Left ventricle myocardium superior (tissue), 1 donor: ENCODE measurements around the gene KLHL22. TPM values are rescaled to one million over a fixed set of nuclear protein-coding genes. Genes with fewer than 3 reads are reported as not detected.
"Not testable (repeated sequence)": the region's sequence is repeated elsewhere in the genome, so short reads cannot be mapped to it uniquely, and the experiment has no call there.

Source experiments
- ATAC-seq: fragments of 200-7000 bp; cut with Tn5 transposase; one replicate; pipeline ENCODE4 v1.9.1; 2020; ENCODE audit warnings: mild to moderate bottlenecking, moderate library complexity
- DNase-seq: peaks from one replicate; pipeline ENCODE4 v3.0.0-alpha.2; 2020
- intact Hi-C: fragments of 100-400 bp; cut with micrococcal nuclease; formaldehyde crosslinking; loops from one replicate; pipeline ENCODE4 v1.11.0; 2022
- total RNA-seq: library from RNA; stranded (reverse); fragmentation: NEBNext Ultra II Directional; extraction: Animal tissue kit (Norgen Biotek cat#: 25700); gene quantifications from one replicate; pipeline ENCODE4 v1.2.1, GENCODE V29; 2021
- donor health status: DM: no; HTN: yes; CAD: no; lungs with severe emphysema.

KLHL22 gene
- total RNA-seq, 1 donor from 2014 or later, result 14.2 TPM

- intact Hi-C loops, result no loop called here
- no peak for ATAC-seq
Observed at GRCh38 chr22:20414450-20414849, 81.1 kb downstream of the KLHL22 start.

DNA sequence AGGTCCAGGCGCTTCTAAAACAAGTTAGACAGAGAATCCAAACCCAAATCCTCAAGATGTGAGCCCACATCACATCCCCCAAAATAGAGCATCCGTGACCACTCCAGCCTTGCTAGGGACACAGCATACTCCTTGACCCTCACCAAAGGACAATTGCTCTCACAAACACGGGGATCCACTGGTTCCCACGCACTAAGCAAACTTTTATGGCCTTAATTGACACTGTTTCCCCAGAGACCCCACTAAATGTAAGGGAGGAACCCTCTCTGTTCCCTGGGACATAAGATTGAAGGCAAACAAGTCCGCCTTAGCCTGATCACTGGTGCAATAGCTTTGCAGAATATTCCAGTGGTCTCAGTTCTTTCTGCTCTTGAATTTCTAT, 81.5 kb downstream of the KLHL22 start:
- no peak for ATAC-seq
- intact Hi-C loops, result no loop called here
- DNase-seq, result no peak

More at GRCh38 chr22:20414450-20414849, 81.1 kb downstream of the KLHL22 start:
- no peak for DNase-seq

- intact Hi-C loops, result no loop called here
- ATAC-seq (no peak), DNase-seq (no peak)
Observed at GRCh38 chr22:20413217-20414058, 82.2 kb downstream of the KLHL22 start.

DNA sequence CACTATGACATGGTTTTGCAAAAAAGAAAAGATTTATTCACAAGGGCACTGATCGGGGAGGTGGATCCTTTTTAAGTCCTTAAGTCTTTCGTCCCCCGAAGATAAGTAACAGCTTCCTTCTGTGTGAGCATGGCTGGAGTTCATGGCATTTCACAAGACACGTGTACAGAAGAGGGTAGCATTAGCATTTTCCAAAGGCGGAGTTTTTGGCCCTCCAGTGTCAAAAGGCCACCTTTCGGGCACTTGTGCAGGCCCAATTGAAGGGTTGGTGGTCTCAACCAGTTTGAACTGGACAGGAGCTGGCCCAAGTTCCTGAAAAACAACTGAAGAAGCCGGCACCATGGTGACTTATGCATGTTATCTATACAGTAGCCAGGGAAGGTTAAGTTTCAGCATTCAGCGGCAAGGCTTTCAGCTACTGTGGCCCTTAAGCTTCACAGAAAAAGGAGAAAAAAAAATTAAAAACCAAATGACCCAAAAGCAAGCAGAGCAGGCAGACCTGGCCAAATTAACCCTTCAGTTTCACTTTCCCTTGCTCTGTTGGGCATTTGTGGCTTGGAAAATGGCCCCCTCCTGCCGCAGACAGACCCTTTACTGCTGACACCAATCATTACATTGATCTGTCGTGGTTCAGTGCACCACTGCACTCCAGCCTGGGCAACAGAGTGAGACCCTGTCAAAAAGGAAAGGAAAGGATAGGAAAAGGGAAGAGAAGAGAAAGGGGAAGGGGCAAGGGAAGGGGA, 83.0 kb downstream of the KLHL22 start:
- no peak for ATAC-seq
- intact Hi-C loops, result no loop called here
- DNase-seq, result no peak

- ATAC-seq, DNase-seq, intact Hi-C loops: not testable (repeated sequence)
Observed at GRCh38 chr22:20409385-20409784, 86.2 kb downstream of the KLHL22 start.

- ATAC-seq (no peak), DNase-seq (no peak)
- intact Hi-C loops, result no loop called here
Observed at GRCh38 chr22:20408891-20409290, 86.7 kb downstream of the KLHL22 start.

- intact Hi-C loops, result no loop called here
- ATAC-seq, result no peak
Observed at GRCh38 chr22:20407829-20408228, 87.8 kb downstream of the KLHL22 start.

DNA sequence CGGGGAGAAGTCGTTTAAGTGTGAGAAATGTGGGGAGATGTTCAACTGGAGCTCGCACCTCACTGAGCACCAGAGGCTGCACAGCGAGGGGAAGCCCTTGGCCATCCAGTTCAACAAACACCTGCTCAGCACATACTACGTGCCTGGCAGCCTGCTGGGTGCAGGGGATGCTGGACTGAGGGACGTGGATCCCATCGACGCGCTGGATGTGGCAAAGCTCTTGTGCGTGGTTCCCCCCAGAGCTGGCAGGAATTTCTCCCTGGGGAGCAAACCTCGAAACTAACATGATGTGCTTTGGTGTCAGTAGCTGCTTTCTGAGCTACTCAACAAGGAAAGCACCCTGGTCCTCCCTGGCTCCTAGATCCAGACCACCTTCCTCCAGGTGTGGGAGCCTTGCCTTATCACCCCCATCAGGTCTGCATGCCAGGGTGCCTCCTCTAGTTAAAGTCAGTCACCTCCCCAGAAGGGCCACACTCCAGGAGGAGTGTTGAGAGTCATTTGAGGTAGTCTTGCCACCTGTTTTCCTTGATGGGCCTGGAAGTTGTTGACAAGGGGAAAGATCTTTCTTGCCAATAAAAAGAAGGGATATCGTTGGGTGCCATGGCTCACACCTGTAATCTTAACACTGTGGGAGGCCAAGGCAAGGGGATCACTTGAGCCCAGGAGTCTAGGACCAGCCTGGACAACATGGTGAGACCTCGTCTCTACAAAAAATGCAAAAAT, 88.7 kb downstream of the KLHL22 start:
- ATAC-seq (no peak), DNase-seq (no peak)
- intact Hi-C loops, result no loop called here

More at GRCh38 chr22:20407829-20408228, 87.8 kb downstream of the KLHL22 start:
- no peak for DNase-seq

- intact Hi-C loops, result no loop called here
- ATAC-seq (no peak), DNase-seq (no peak)
Observed at GRCh38 chr22:20405931-20406685, 89.5 kb downstream of the KLHL22 start.

GRCh38 chr22:20405291-20405930, 90.2 kb downstream of the KLHL22 start:
- DNase-seq, result no peak
- no peak for ATAC-seq
- intact Hi-C loops, result no loop called here

GRCh38 chr22:20404881-20405280, 90.7 kb downstream of the KLHL22 start:
- no peak for ATAC-seq
- intact Hi-C loops, result no loop called here
- DNase-seq, result no peak

DNA sequence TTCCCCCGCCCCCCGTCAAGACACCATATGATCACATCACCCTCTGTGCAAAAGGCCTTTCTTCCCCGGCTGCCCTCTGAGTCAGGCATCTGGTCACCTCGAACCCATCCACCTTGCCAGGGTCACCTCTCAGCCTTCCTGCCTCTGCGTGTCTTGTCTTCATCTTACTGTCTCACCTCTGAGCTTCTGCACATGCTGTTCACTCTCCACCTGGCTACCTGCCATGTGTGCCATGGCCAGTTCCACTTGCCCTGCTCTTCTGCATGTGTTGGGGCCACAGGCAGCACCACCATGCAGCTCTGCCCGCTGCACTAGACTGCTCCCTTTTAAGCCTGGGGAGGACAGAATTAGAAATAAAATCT, 91.8 kb downstream of the KLHL22 start:
- DNase-seq, result no peak
- no peak for ATAC-seq
- intact Hi-C loops, result no loop called here

GRCh38 chr22:20402960-20403778, 92.4 kb downstream of the KLHL22 start:
- ATAC-seq (no peak), DNase-seq (no peak)
- intact Hi-C loops, result no loop called here

DNA sequence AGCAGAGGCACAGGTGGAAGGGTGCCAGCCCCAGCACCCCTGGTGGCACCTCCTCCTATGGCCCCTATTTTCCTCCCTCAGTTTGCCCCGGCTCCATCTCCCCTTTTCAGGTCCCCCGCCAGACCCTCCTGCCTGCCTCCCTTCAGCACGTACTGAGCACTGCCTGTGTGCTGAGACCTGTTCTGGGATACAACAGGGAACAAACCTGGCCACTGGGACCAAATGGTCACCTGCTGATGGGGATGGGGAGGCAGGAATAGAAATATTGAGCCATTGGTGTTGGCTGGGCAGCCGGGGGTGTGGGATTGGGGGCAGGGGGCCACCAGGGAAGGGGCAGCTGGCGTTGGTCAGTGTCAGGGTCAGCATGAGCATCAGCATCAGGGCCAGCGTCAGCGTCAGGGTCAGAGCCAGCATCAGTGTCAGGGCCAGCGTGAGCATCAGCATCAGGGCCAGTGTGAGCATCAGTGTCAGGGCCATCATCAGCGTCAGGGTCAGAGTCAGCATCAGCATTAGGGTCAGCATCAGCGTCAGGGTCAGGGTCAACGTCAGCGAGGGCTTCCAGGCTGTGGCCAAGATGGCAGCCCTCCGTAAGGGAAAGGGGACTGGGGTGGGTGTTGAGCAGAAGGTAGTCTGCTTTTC, 94.1 kb downstream of the KLHL22 start:
- intact Hi-C loops, result no loop called here
- no peak for DNase-seq

GRCh38 chr22:20400606-20401375, 94.8 kb downstream of the KLHL22 start:
- ATAC-seq (no peak), DNase-seq (no peak)
- intact Hi-C loops, result no loop called here

More for the DNA sequence above, 94.1 kb downstream of the KLHL22 start:
- ATAC-seq, result no peak

DNA sequence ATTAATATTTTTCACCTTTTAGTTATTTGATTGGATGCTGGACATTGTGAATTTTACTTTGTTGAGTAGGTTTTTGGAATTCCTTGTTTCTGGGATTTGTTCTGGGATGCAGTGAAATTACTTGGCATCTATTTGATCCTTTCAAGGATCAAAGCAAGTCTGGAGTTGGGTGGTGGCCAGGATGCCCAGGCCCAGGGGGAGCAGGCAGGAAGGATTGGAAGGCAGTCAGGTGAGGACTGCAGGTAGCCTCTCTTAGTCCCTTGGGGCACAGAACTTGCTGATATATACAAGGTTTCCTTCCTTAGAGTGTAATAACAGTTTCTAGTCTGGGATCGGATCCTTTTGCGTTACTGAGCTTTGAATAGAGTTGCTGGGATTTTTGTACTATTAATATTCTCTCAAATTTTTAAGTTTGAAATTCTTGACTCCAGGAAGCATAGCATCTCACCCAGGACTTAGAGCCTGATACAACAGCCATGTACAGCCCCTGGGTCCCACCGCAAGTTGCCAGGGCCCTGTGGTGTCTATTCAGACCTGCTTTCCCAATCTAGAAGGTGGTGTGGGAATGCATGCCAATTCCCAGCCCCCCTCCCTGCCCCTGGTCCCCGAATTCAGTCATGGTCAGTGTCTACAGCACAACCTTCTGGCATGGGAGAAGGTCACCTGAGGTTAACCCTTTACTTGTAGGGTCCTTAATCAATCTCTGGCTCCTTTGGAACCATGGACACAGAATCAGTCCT, 95.6 kb downstream of the KLHL22 start:
- ATAC-seq (no peak), DNase-seq (no peak)
- intact Hi-C loops, result no loop called here
